Body of pancreas (tissue), 4 donors: Measurements from ENCODE around the gene EFCAB11.

Source experiments
- CTCF ChIP-seq, 7 experiments: fragments of 450-650 bp in 4 of 7; fragments of 200-600 bp in 3 of 7; sonication (generic) in 3 of 7; IDR thresholded peaks; one replicate each; pipeline ENCODE4 v1.5.1; 2016 to 2019; ENCODE audit warnings: antibody characterized with exemption in 7 of 7
- POLR2A ChIP-seq, 3 donors: fragments of 450-650 bp; IDR thresholded peaks; one replicate each; pipeline ENCODE4 v1.6.1; 2016; ENCODE audit warnings: antibody characterized with exemption in 3 of 3, mild to moderate bottlenecking in 2 of 3

GRCh38 chr14:89848165-89848564 lies 106.4 kb downstream of the EFCAB11 start:
- TF ChIP-seq CTCF (IDR thresholded peaks at IDR 0.05), result peak in 2 of 7 experiments; percentile 11 to 14
- TF ChIP-seq POLR2A (IDR thresholded peaks at IDR 0.05), result no peak
